WI38 (cell line): ENCODE data around the gene ACTR1A.

Source experiments
- H3K4me3 ChIP-seq: 2 replicates; pipeline ENCODE4 v1.5.1; 2011; ENCODE audit warnings: low read depth, mild to moderate bottlenecking, control low read depth, low read length
- CTCF ChIP-seq: IDR thresholded peaks from 2 replicates; pipeline ENCODE4 v1.5.1; 2012; ENCODE audit warnings: low read depth, mild to moderate bottlenecking, control low read depth, low read length

Gene ACTR1A

GRCh38 chr10:102470579-102471546, 31.6 kb downstream of the ACTR1A start:
- H3K4me3 ChIP-seq, result no peak overlapping the region
- TF ChIP-seq CTCF, result no peak

- TF ChIP-seq CTCF, result no peak
- no peak overlapping the region for H3K4me3 ChIP-seq
Measured at GRCh38 chr10:102468683-102469082, 33.8 kb downstream of the ACTR1A start.

GRCh38 chr10:102467971-102468438, 34.5 kb downstream of the ACTR1A start:
- no peak overlapping the region for H3K4me3 ChIP-seq
- TF ChIP-seq CTCF, result no peak

- H3K4me3 ChIP-seq, result no peak overlapping the region
- TF ChIP-seq CTCF, result no peak
Measured at GRCh38 chr10:102467318-102467717, 35.2 kb downstream of the ACTR1A start.

- TF ChIP-seq CTCF, result no peak
- no peak overlapping the region for H3K4me3 ChIP-seq
Measured at GRCh38 chr10:102465466-102465865, 37.0 kb downstream of the ACTR1A start.

- no peak overlapping the region for H3K4me3 ChIP-seq
- TF ChIP-seq CTCF, result no peak
Measured at GRCh38 chr10:102463983-102464382, 38.5 kb downstream of the ACTR1A start.

GRCh38 chr10:102462512-102463054, 39.9 kb downstream of the ACTR1A start:
- no peak for TF ChIP-seq CTCF
- H3K4me3 ChIP-seq, result no peak overlapping the region
